ENCODE measurements around the gene UPK2.

Gene UPK2

GRCh38 chr11:118928870-118929500 lies 27.1 kb upstream of the UPK2 start:
- Histone ChIP-seq H2BK120ac (ENCODE audit: low read depth, low read length) (peak overlapping the region; percentile 86), H3K79me1 (replicated peaks; ENCODE audit: low read length, poor library complexity, severe bottlenecking) (peaks cover 4% of the 10 kb centered on the region), H3K4me3 (ENCODE audit: insufficient read depth in 1 of 2, low read depth in 1 of 2, low read length in 2 of 2) (peak overlapping the region; percentile 69 to 90), H2AFZ (ENCODE audit: low read depth, low read length) (peak overlapping the region; percentile 70), H2BK12ac (ENCODE audit: low read length in 2 of 2) (peak overlapping the region; percentile 2 to 75), H3K18ac (ENCODE audit: low read depth in 1 of 2, low read length in 2 of 2) (peak overlapping the region; percentile 95), H2BK5ac (ENCODE audit: low read depth, low read length, poor library complexity, severe bottlenecking) (peak overlapping the region; percentile 67), H3K4ac (ENCODE audit: low read depth in 1 of 2, low read length in 2 of 2) (peak overlapping the region in 1 of 2 experiments; percentile 88), H2BK15ac (ENCODE audit: low read depth, poor library complexity, severe bottlenecking) (peak overlapping the region; percentile 99), H3K27ac (ENCODE audit: low read length, poor library complexity, severe bottlenecking) (peak overlapping the region; percentile 87), H2AK5ac (ENCODE audit: low read length, severe bottlenecking) (no peak overlapping the region), H3K9ac (ENCODE audit: low read length) (peak overlapping the region; percentile 85), H3K4me2 (ENCODE audit: low read length, poor library complexity, severe bottlenecking) (peak overlapping the region; percentile 79), H3K9me3 (ENCODE audit: control insufficient read depth, low read length) (no peaks in the 10 kb centered on the region), H3K27me3 (ENCODE audit: control insufficient read depth in 1 of 2, insufficient read depth in 1 of 2, low read length in 2 of 2) (peaks cover 5 to 7% of the 10 kb centered on the region in 2 experiments), H3K4me1 (ENCODE audit: control insufficient read depth, insufficient read depth, low read depth, low read length) (peaks cover 14% of the 10 kb centered on the region), H4K8ac (ENCODE audit: low read length) (peak overlapping the region; percentile 47), H4K91ac (ENCODE audit: low read length) (no peak overlapping the region), H3K14ac (ENCODE audit: low read length in 2 of 2) (peak overlapping the region in 1 of 2 experiments; percentile 45), H3K36me3 (ENCODE audit: control insufficient read depth in 1 of 2, insufficient read depth in 2 of 2, low read depth in 1 of 2, low read length in 2 of 2) (no peaks in the 10 kb centered on the region), H3K23ac (ENCODE audit: low read length in 2 of 2) (peak overlapping the region in 1 of 2 experiments; percentile 46)
- under 1% methylated on average over 21 of the region's 26 CpGs for WGBS
- peak; percentile 88 for DNase-seq

- Histone ChIP-seq H3K9me3 (ENCODE audit: control insufficient read depth, low read length) (no peaks in the 10 kb centered on the region), H2AFZ (ENCODE audit: low read depth, low read length) (no peak overlapping the region), H2AK5ac (ENCODE audit: low read length, severe bottlenecking) (no peak overlapping the region), H3K4me3 (ENCODE audit: insufficient read depth in 1 of 2, low read depth in 1 of 2, low read length in 2 of 2) (peak overlapping the region; percentile 69 to 90), H3K27me3 (ENCODE audit: control insufficient read depth in 1 of 2, insufficient read depth in 1 of 2, low read length in 2 of 2) (peaks cover 5 to 7% of the 10 kb centered on the region in 2 experiments), H4K8ac (ENCODE audit: low read length) (peak overlapping the region; percentile 96), H3K14ac (ENCODE audit: low read length in 2 of 2) (no peak overlapping the region), H3K79me1 (replicated peaks; ENCODE audit: low read length, poor library complexity, severe bottlenecking) (peaks cover 4% of the 10 kb centered on the region), H2BK5ac (ENCODE audit: low read depth, low read length, poor library complexity, severe bottlenecking) (no peak overlapping the region), H3K18ac (ENCODE audit: low read depth in 1 of 2, low read length in 2 of 2) (peak overlapping the region; percentile 29 to 93), H3K4ac (ENCODE audit: low read depth in 1 of 2, low read length in 2 of 2) (peak overlapping the region; percentile 3 to 31), H2BK120ac (ENCODE audit: low read depth, low read length) (peak overlapping the region; percentile 86), H2BK12ac (ENCODE audit: low read length in 2 of 2) (peak overlapping the region; percentile 2 to 35), H3K23ac (ENCODE audit: low read length in 2 of 2) (no peak overlapping the region), H2BK15ac (ENCODE audit: low read depth, poor library complexity, severe bottlenecking) (peak overlapping the region; percentile 75), H3K27ac (ENCODE audit: low read length, poor library complexity, severe bottlenecking) (peak overlapping the region; percentile 87), H3K9ac (ENCODE audit: low read length) (peak overlapping the region; percentile 76), H4K91ac (ENCODE audit: low read length) (peak overlapping the region; percentile 93), H3K36me3 (ENCODE audit: control insufficient read depth in 1 of 2, insufficient read depth in 2 of 2, low read depth in 1 of 2, low read length in 2 of 2) (no peaks in the 10 kb centered on the region), H3K4me1 (ENCODE audit: control insufficient read depth, insufficient read depth, low read depth, low read length) (peaks cover 14% of the 10 kb centered on the region), H3K4me2 (ENCODE audit: low read length, poor library complexity, severe bottlenecking) (peak overlapping the region; percentile 79)
- peak; percentile 95 for DNase-seq
- under 1% methylated on average over 18 of the region's 26 CpGs for WGBS
Observed at GRCh38 chr11:118929501-118930093, 26.5 kb upstream of the UPK2 start.

- Histone ChIP-seq H3K9ac (ENCODE audit: low read length) (peak overlapping the region; percentile 76), H3K4ac (ENCODE audit: low read depth in 1 of 2, low read length in 2 of 2) (peak overlapping the region; percentile 3 to 31), H3K4me3 (ENCODE audit: insufficient read depth in 1 of 2, low read depth in 1 of 2, low read length in 2 of 2) (peak overlapping the region; percentile 69 to 90), H3K27me3 (ENCODE audit: control insufficient read depth in 1 of 2, insufficient read depth in 1 of 2, low read length in 2 of 2) (peaks cover 5 to 7% of the 10 kb centered on the region in 2 experiments), H2AFZ (ENCODE audit: low read depth, low read length) (no peak overlapping the region), H3K23ac (ENCODE audit: low read length in 2 of 2) (no peak overlapping the region), H3K9me3 (ENCODE audit: control insufficient read depth, low read length) (no peaks in the 10 kb centered on the region), H3K18ac (ENCODE audit: low read depth in 1 of 2, low read length in 2 of 2) (peak overlapping the region; percentile 29 to 93), H4K91ac (ENCODE audit: low read length) (peak overlapping the region; percentile 93), H2BK15ac (ENCODE audit: low read depth, poor library complexity, severe bottlenecking) (peak overlapping the region; percentile 75), H3K14ac (ENCODE audit: low read length in 2 of 2) (no peak overlapping the region), H4K8ac (ENCODE audit: low read length) (peak overlapping the region; percentile 96), H2BK12ac (ENCODE audit: low read length in 2 of 2) (peak overlapping the region; percentile 73 to 75), H2BK120ac (ENCODE audit: low read depth, low read length) (peak overlapping the region; percentile 45), H3K79me1 (replicated peaks; ENCODE audit: low read length, poor library complexity, severe bottlenecking) (peaks cover 4% of the 10 kb centered on the region), H3K27ac (ENCODE audit: low read length, poor library complexity, severe bottlenecking) (peak overlapping the region; percentile 87), H3K4me2 (ENCODE audit: low read length, poor library complexity, severe bottlenecking) (peak overlapping the region; percentile 79), H2BK5ac (ENCODE audit: low read depth, low read length, poor library complexity, severe bottlenecking) (no peak overlapping the region), H3K4me1 (ENCODE audit: control insufficient read depth, insufficient read depth, low read depth, low read length) (peaks cover 14% of the 10 kb centered on the region), H3K36me3 (ENCODE audit: control insufficient read depth in 1 of 2, insufficient read depth in 2 of 2, low read depth in 1 of 2, low read length in 2 of 2) (no peaks in the 10 kb centered on the region), H2AK5ac (ENCODE audit: low read length, severe bottlenecking) (peak overlapping the region; percentile 5)
- WGBS: 2% methylated on average over 18 of the region's 20 CpGs
- DNase-seq: peak; percentile 82
Observed at GRCh38 chr11:118930094-118930712, 25.9 kb upstream of the UPK2 start.

GRCh38 chr11:118931571-118931970 lies 24.5 kb upstream of the UPK2 start:
- H3K4me1 ChIP-seq (ENCODE audit: control insufficient read depth, insufficient read depth, low read depth, low read length): peaks cover 12% of the 10 kb centered on the region
- no peak overlapping the region for H2BK12ac ChIP-seq (ENCODE audit: low read length in 2 of 2)
- H3K4ac ChIP-seq (ENCODE audit: low read depth in 1 of 2, low read length in 2 of 2): no peak overlapping the region
- no peak overlapping the region for H3K4me2 ChIP-seq (ENCODE audit: low read length, poor library complexity, severe bottlenecking)
- no peak overlapping the region for H3K14ac ChIP-seq (ENCODE audit: low read length in 2 of 2)
- no peaks in the 10 kb centered on the region for H3K36me3 ChIP-seq (ENCODE audit: control insufficient read depth in 1 of 2, insufficient read depth in 2 of 2, low read depth in 1 of 2, low read length in 2 of 2)
- H3K27me3 ChIP-seq (ENCODE audit: control insufficient read depth in 1 of 2, insufficient read depth in 1 of 2, low read length in 2 of 2): peaks cover 5 to 11% of the 10 kb centered on the region in 2 experiments
- H2AK5ac ChIP-seq (ENCODE audit: low read length, severe bottlenecking): no peak overlapping the region
- H2BK120ac ChIP-seq (ENCODE audit: low read depth, low read length): no peak overlapping the region
- H3K4me3 ChIP-seq (ENCODE audit: insufficient read depth in 1 of 2, low read depth in 1 of 2, low read length in 2 of 2): no peak overlapping the region
- no peak for DNase-seq
- no peak overlapping the region for H2AFZ ChIP-seq (ENCODE audit: low read depth, low read length)
- no peak overlapping the region for H4K8ac ChIP-seq (ENCODE audit: low read length)
- H3K27ac ChIP-seq (ENCODE audit: low read length, poor library complexity, severe bottlenecking): no peak overlapping the region
- no peak overlapping the region for H2BK5ac ChIP-seq (ENCODE audit: low read depth, low read length, poor library complexity, severe bottlenecking)
- H3K79me1 ChIP-seq (replicated peaks; ENCODE audit: low read length, poor library complexity, severe bottlenecking): peaks cover 4% of the 10 kb centered on the region
- no peak overlapping the region for H3K9ac ChIP-seq (ENCODE audit: low read length)
- H2BK15ac ChIP-seq (ENCODE audit: low read depth, poor library complexity, severe bottlenecking): no peak overlapping the region
- peak overlapping the region in 1 of 2 experiments; percentile 74 for H3K23ac ChIP-seq (ENCODE audit: low read length in 2 of 2)
- no peak overlapping the region for H3K18ac ChIP-seq (ENCODE audit: low read depth in 1 of 2, low read length in 2 of 2)
- H4K91ac ChIP-seq (ENCODE audit: low read length): no peak overlapping the region
- H3K9me3 ChIP-seq (ENCODE audit: control insufficient read depth, low read length): no peaks in the 10 kb centered on the region
